C4-2B (cell line): ENCODE results near the gene RPL13A.

Experiments
- ZFX ChIP-seq: fragments of 450-650 bp; IDR thresholded peaks from 2 replicates; pipeline ENCODE4 v1.6.1; 2017
- TF ChIP-seq, protein P1 (sequence below): fragments of 450-650 bp; conservative IDR thresholded peaks from 2 replicates; pipeline ENCODE4 v1.5.1; 2017; ENCODE audit warnings: mild to moderate bottlenecking

DNA sequence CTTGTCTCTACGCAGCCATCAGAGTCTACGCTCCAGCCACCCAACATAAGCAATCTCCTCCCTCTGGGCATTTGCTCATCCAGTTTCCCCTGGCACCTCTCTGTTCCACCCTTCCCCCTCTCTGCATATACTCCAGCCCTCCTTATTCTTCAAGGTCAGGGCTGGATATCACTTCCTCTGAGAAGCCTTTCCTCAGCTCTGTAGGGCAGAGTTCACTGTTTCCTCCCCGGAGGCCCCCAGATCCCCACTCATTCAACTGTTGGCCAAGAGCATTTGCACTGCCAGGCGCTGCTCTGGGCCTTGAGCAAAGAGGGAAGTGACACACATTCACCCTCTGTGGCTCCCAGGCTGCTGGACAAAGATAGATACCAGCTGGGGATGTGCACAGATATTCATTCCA, 28.4 kb downstream of the RPL13A start:
- TF ChIP-seq, protein P1, sequence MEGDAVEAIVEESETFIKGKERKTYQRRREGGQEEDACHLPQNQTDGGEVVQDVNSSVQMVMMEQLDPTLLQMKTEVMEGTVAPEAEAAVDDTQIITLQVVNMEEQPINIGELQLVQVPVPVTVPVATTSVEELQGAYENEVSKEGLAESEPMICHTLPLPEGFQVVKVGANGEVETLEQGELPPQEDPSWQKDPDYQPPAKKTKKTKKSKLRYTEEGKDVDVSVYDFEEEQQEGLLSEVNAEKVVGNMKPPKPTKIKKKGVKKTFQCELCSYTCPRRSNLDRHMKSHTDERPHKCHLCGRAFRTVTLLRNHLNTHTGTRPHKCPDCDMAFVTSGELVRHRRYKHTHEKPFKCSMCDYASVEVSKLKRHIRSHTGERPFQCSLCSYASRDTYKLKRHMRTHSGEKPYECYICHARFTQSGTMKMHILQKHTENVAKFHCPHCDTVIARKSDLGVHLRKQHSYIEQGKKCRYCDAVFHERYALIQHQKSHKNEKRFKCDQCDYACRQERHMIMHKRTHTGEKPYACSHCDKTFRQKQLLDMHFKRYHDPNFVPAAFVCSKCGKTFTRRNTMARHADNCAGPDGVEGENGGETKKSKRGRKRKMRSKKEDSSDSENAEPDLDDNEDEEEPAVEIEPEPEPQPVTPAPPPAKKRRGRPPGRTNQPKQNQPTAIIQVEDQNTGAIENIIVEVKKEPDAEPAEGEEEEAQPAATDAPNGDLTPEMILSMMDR: no peak
- TF ChIP-seq ZFX: no peak
